Gastrocnemius medialis (tissue), 4 donors: ENCODE results near the gene IGFALS.

ENCODE experiments used
- POLR2A ChIP-seq, 2 donors: fragments of 450-650 bp; IDR thresholded peaks; one replicate each; pipeline ENCODE4 v1.6.1; 2017; ENCODE audit warnings: antibody characterized with exemption in 2 of 2, mild to moderate bottlenecking in 2 of 2, moderate library complexity in 2 of 2
- TF ChIP-seq, protein P1 (sequence below), 5 experiments: fragments of 450-650 bp in 3 of 5; fragments of 200-600 bp in 2 of 5; sonication (generic) in 2 of 5; IDR thresholded peaks in 4 of 5; conservative IDR thresholded peaks in 1 of 5; 1 replicate in 4 of 5; 2 replicates in 1 of 5; pipeline ENCODE4 v1.5.1; 2016 to 2019; ENCODE audit warnings: antibody characterized with exemption in 5 of 5, mild to moderate bottlenecking in 3 of 5, moderate library complexity in 3 of 5

DNA sequence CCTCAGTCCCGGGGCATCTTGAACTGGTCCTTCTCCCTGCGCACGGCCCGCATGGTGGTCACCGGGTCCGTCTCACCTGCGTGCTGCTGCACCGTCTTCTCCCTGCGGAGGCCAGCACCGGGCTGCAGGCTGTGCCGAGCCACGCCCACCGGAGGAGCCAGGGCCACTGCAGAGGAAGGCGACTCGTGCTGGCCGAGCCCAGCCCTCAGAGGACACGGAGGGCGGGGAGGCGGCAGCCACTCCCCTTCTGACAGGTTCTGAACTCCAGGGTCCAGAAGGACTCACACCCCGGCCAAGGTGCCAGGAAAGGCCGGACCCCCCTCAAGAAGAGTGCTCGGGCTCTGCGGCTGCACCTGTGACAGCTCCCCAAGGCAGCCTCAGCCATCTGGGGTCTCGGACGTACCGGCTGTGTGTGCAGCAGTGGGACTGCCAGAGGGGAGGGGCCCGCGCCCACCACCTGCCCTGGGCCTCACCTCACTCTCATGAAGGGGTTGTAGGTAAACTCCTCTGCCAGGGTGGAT lies 15.8 kb upstream of the IGFALS start:
- TF ChIP-seq, protein P1, sequence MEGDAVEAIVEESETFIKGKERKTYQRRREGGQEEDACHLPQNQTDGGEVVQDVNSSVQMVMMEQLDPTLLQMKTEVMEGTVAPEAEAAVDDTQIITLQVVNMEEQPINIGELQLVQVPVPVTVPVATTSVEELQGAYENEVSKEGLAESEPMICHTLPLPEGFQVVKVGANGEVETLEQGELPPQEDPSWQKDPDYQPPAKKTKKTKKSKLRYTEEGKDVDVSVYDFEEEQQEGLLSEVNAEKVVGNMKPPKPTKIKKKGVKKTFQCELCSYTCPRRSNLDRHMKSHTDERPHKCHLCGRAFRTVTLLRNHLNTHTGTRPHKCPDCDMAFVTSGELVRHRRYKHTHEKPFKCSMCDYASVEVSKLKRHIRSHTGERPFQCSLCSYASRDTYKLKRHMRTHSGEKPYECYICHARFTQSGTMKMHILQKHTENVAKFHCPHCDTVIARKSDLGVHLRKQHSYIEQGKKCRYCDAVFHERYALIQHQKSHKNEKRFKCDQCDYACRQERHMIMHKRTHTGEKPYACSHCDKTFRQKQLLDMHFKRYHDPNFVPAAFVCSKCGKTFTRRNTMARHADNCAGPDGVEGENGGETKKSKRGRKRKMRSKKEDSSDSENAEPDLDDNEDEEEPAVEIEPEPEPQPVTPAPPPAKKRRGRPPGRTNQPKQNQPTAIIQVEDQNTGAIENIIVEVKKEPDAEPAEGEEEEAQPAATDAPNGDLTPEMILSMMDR (IDR thresholded peaks at IDR 0.05 in 4 of 5, conservative IDR thresholded peaks at IDR 0.05 in 1 of 5) = no peak
- TF ChIP-seq POLR2A (IDR thresholded peaks at IDR 0.05) = no peak
